ENCODE measurements around the gene OR10A2. TPM values are rescaled to one million over a fixed set of nuclear protein-coding genes. Genes with fewer than 3 reads are reported as not detected.

Gene OR10A2
- total RNA-seq, 4 donors from 2014 or later = not detected

DNA sequence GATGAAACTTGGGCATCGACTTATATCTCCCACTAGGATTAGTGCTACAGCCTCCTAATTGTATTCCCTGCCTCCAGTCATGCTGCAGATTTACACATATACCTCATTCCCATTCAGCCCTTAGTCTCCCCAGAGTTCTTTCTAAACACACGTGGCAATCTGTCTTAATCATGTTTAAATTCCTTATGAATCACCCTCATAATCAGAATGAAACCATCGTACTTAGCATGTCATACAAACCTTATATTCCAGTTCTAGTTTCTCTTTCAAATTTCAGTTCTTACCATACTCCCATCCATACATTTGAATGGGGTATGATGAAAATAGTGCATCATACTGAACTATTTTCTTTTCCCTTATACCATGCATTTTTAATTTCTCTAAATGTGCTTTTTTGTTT, 6.0 kb upstream of the OR10A2 start:
- TF ChIP-seq, protein P1, sequence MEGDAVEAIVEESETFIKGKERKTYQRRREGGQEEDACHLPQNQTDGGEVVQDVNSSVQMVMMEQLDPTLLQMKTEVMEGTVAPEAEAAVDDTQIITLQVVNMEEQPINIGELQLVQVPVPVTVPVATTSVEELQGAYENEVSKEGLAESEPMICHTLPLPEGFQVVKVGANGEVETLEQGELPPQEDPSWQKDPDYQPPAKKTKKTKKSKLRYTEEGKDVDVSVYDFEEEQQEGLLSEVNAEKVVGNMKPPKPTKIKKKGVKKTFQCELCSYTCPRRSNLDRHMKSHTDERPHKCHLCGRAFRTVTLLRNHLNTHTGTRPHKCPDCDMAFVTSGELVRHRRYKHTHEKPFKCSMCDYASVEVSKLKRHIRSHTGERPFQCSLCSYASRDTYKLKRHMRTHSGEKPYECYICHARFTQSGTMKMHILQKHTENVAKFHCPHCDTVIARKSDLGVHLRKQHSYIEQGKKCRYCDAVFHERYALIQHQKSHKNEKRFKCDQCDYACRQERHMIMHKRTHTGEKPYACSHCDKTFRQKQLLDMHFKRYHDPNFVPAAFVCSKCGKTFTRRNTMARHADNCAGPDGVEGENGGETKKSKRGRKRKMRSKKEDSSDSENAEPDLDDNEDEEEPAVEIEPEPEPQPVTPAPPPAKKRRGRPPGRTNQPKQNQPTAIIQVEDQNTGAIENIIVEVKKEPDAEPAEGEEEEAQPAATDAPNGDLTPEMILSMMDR (IDR thresholded peaks at IDR 0.05) = no peak
- TF ChIP-seq POLR2A (IDR thresholded peaks at IDR 0.05; ENCODE audit: low read depth) (no peak), EP300 (IDR thresholded peaks at IDR 0.05) (no peak), POLR2AphosphoS5 (IDR thresholded peaks at IDR 0.05) (no peak)
- Histone ChIP-seq H3K36me3 (no peaks in the 10 kb centered on the region), H3K27me3 (no peaks in the 10 kb centered on the region), H3K4me3 (no peak overlapping the region), H3K9me3 (no peaks in the 10 kb centered on the region), H3K4me1 (no peaks in the 10 kb centered on the region), H3K27ac (replicated peaks in 1 of 4) (no peak overlapping the region)
- intact Hi-C loops (cut with DNase I) = no loop called here
- WGBS = 61% methylated on average over 3 of the region's 3 CpGs
- no peak for DNase-seq (ENCODE audit: extremely low spot score)

DNA sequence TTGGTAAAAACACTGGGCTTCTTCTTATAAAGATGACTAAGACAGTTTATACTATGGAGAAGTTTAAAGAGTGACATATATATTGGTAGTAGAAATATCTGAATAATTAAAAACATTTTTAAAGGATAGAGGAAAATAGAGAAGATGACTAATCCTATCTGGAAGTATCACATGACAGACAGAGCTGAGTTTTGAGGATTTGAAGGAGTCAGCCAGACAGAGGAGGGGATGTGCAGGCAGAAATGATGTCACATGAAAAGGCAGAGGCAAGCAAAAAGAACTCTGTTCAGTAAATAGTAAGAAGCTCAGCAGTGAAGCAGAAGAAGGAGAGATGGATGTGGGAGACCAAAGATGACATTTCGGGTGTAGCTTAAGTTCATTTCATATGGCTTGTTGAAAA, 1.6 kb downstream of the OR10A2 start:
- intact Hi-C loops (cut with DNase I) = no loop called here
- no peak for DNase-seq (ENCODE audit: extremely low spot score)
- H3K9me3 ChIP-seq = no peaks in the 10 kb centered on the region
- no peaks in the 10 kb centered on the region for H3K27me3 ChIP-seq
- H3K36me3 ChIP-seq = no peaks in the 10 kb centered on the region
- H3K4me3 ChIP-seq = no peak overlapping the region
- WGBS = 87% methylated on average over 1 of the region's 1 CpG
- no peaks in the 10 kb centered on the region for H3K4me1 ChIP-seq
- H3K27ac ChIP-seq (replicated peaks in 1 of 4) = no peak overlapping the region
- TF ChIP-seq POLR2A (IDR thresholded peaks at IDR 0.05; ENCODE audit: low read depth) = no peak
- no peak for TF ChIP-seq EP300 (IDR thresholded peaks at IDR 0.05)
- no peak for TF ChIP-seq POLR2AphosphoS5 (IDR thresholded peaks at IDR 0.05)
- TF ChIP-seq, protein P1 (IDR thresholded peaks at IDR 0.05) = no peak

DNA sequence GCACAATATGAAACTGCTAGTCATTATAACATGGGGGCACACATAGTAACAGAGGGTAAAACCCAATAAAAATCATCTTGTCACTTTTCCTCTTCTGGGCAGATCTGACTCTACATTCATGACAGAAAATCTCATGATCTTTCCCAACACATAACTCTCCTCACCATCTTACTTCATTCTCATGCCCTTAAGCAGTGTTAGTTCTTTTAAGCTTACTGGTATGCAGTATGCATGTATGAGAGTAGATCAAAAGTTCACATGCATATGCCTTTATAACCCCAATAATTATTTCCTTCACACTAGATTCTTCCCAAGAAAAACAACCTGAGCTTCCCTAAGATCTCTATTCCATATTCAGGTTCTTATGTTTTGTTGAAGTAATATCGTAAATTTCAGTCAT, 8.4 kb downstream of the OR10A2 start:
- Histone ChIP-seq H3K9me3 (no peaks in the 10 kb centered on the region), H3K27me3 (no peaks in the 10 kb centered on the region), H3K27ac (replicated peaks in 1 of 4) (no peak overlapping the region), H3K4me1 (no peaks in the 10 kb centered on the region), H3K36me3 (no peaks in the 10 kb centered on the region), H3K4me3 (no peak overlapping the region)
- TF ChIP-seq POLR2A (IDR thresholded peaks at IDR 0.05; ENCODE audit: low read depth) = no peak
- TF ChIP-seq, protein P1 (IDR thresholded peaks at IDR 0.05) = no peak
- TF ChIP-seq POLR2AphosphoS5 (IDR thresholded peaks at IDR 0.05) = no peak
- TF ChIP-seq EP300 (IDR thresholded peaks at IDR 0.05) = no peak
- intact Hi-C loops (cut with DNase I) = no loop called here
- WGBS = 81% methylated on average over 1 of the region's 1 CpG
- DNase-seq (ENCODE audit: extremely low spot score) = no peak

DNA sequence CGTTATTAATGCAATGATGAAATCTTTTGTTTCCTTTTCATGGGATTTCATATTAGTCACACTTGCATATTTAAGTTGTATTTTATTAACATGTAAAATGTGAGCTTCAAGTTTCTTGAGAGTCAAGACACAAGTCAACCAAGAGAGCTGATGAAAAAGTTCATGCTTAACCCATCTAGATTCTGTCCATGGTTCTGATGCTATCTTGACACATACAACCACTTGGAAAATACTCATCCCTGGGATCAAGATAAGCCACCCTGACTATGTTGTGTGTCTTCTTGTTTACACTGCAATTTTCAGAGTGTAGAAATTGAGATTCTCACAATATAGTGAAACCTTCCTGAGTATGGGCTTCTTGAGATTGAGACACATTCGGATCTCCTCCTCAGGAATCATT, 12.9 kb downstream of the OR10A2 start:
- H3K4me3 ChIP-seq = no peak overlapping the region
- WGBS = 82% methylated on average over 2 of the region's 2 CpGs
- intact Hi-C loops (cut with DNase I) = no loop called here

More for the DNA sequence above, 12.9 kb downstream of the OR10A2 start:
- no peaks in the 10 kb centered on the region for H3K36me3 ChIP-seq
- no peak overlapping the region for H3K27ac ChIP-seq (replicated peaks in 1 of 4)
- no peaks in the 10 kb centered on the region for H3K4me1 ChIP-seq
- DNase-seq (ENCODE audit: extremely low spot score) = no peak
- TF ChIP-seq POLR2AphosphoS5 (IDR thresholded peaks at IDR 0.05) (no peak), POLR2A (IDR thresholded peaks at IDR 0.05; ENCODE audit: low read depth) (no peak), EP300 (IDR thresholded peaks at IDR 0.05) (no peak)
- TF ChIP-seq, protein P1 (IDR thresholded peaks at IDR 0.05) = no peak
- no peaks in the 10 kb centered on the region for H3K27me3 ChIP-seq
- H3K9me3 ChIP-seq = peaks cover 0 to 3% (median 0%) of the 10 kb centered on the region in 4 donors
